Erythroblast (primary cell): Measurements from ENCODE around the gene IGF2BP1.

Source experiments
- GATA1 ChIP-seq: IDR thresholded peaks from 2 replicates; pipeline ENCODE4 v1.6.1; 2011; ENCODE audit warnings: low read depth, mild to moderate bottlenecking, control low read depth, low read length, moderate library complexity
- POLR2A ChIP-seq: IDR thresholded peaks from 2 replicates; pipeline ENCODE4 v1.6.1; 2011; ENCODE audit warnings: mild to moderate bottlenecking, low read length

- TF ChIP-seq POLR2A (no peak), GATA1 (no peak)
Observed at GRCh38 chr17:49018748-49019147, 21.6 kb downstream of the IGF2BP1 start.
